Measurements from ENCODE around the gene SKI. TPM values are rescaled to one million over a fixed set of nuclear protein-coding genes. Genes with fewer than 3 reads are reported as not detected.

Gene SKI
- total RNA-seq, 1 experiment from 2014 or later, result 89.5 TPM

DNA sequence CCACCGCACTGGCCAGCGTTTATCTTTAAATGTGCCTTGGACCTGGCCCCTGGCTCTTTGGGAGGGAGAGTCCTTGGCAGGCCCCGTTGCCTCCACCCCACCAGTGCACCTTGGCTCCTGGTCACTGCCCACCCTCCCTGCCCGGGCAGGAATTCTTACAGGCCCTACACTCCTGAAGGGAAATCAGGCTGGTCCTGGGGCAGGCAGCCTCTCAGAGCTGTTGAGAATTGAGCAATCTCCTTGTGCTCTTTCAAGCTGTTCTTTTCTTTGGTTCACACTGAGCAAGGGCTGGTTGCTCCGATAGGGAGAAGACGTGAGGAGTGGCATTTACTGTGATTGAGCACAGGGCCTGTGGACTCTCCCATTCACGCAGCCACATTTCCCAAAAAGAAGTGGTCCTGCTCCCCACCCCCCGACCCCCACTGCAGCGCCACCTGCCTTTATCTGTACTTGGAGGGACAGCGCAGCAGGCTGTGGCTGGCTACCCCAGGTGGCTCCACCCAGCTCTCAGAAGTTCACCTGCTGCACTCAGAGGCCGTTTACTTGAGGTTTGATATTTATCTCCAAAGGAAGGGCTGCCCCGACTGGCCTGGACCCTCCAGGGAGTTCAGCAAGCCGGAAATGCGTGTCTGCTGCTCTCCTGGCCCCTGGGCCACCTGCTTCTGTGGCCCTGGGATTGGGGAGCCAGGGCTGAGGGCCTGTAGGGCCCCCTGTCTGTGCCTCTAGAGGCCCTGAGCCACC lies 47.8 kb downstream of the SKI start:
- H3K4me2 ChIP-seq (ENCODE audit: insufficient read depth, insufficient read length, low read length), result no peak overlapping the region
- H3K9me3 Mint-ChIP-seq, result peaks cover 3 to 4% of the 10 kb centered on the region in 2 experiments
- peaks cover 44% of the 10 kb centered on the region; the same call in 1 of the 2 replicates for H3K79me2 ChIP-seq (ENCODE audit: insufficient read depth, low read length)
- H2BK20ac ChIP-seq (ENCODE audit: low read depth, low read length, poor library complexity, severe bottlenecking), result no peak overlapping the region
- no peak overlapping the region for H4K91ac ChIP-seq (ENCODE audit: insufficient read length, low read depth, low read length)
- H3T11ph ChIP-seq (ENCODE audit: low read length), result no peak overlapping the region
- no peaks in the 10 kb centered on the region for H3K27me3 ChIP-seq (ENCODE audit: insufficient read depth, low read length)
- H3K27ac Mint-ChIP-seq, result peak overlapping the region; percentile 70 to 95 (median 93); a peak in 5 of 7 replicates
- H4K5ac ChIP-seq (ENCODE audit: insufficient read length, low read depth, low read length), result no peak overlapping the region
- peak; percentile 37 for DNase-seq
- no peak overlapping the region for H2AK5ac ChIP-seq (ENCODE audit: insufficient read length, low read length)
- H3K27ac ChIP-seq (ENCODE audit: insufficient read length, low read depth, low read length), result no peak overlapping the region
- H4K20me1 ChIP-seq (ENCODE audit: control insufficient read depth, insufficient read depth, insufficient read length), result peaks cover 3% of the 10 kb centered on the region
- no peak overlapping the region for H2BK12ac ChIP-seq (ENCODE audit: insufficient read length, low read depth, low read length)
- no peak overlapping the region for H2BK5ac ChIP-seq (ENCODE audit: insufficient read length, low read length)
- no peaks in the 10 kb centered on the region for H3K9me3 ChIP-seq (ENCODE audit: control insufficient read depth, low read depth, low read length)
- H2AFZ ChIP-seq (ENCODE audit: low read length), result no peak overlapping the region
- no peak overlapping the region for H3K4me3 Mint-ChIP-seq
- no peak overlapping the region for H3K23ac ChIP-seq (ENCODE audit: insufficient read length, low read depth, low read length)
- no peak overlapping the region for H3K4ac ChIP-seq (ENCODE audit: low read depth, low read length)
- no CpG with 5 or more reads among the region's 14 CpGs for WGBS (ENCODE audit: extremely low coverage, insufficient read length, low lambda C conversion rate)
- no peak overlapping the region for H3K14ac ChIP-seq (ENCODE audit: insufficient read depth, low read length)
- no peak overlapping the region for H3K56ac ChIP-seq (ENCODE audit: insufficient read length, low read depth, low read length)
- H3K18ac ChIP-seq (ENCODE audit: insufficient read length, low read depth, low read length), result no peak overlapping the region
- H3K36me3 Mint-ChIP-seq (ENCODE audit: insufficient read depth in 1 of 3, low read depth in 3 of 3), result peaks cover 15 to 24% (median 16%) of the 10 kb centered on the region in 3 experiments; a peak in 6 of 7 replicates
- H3K79me1 ChIP-seq (ENCODE audit: insufficient read depth, low read depth, low read length, poor library complexity, severe bottlenecking), result no peaks in the 10 kb centered on the region
- H4K8ac ChIP-seq (replicated peaks; ENCODE audit: insufficient read length, low read depth, low read length), result no peak overlapping the region
- no peak overlapping the region for H2BK15ac ChIP-seq (ENCODE audit: low read depth, low read length)
- no peaks in the 10 kb centered on the region for H3K27me3 Mint-ChIP-seq (ENCODE audit: low read depth)
- no peak overlapping the region for H2BK120ac ChIP-seq (ENCODE audit: low read depth, low read length, poor library complexity, severe bottlenecking)
- H3K9ac ChIP-seq (ENCODE audit: extremely low read depth, insufficient read length, low read length), result no peak overlapping the region
- H3K4me1 ChIP-seq (ENCODE audit: insufficient read depth, low read length), result peaks cover 2% of the 10 kb centered on the region; the same call in 1 of the 2 replicates
- TF ChIP-seq, protein P1, sequence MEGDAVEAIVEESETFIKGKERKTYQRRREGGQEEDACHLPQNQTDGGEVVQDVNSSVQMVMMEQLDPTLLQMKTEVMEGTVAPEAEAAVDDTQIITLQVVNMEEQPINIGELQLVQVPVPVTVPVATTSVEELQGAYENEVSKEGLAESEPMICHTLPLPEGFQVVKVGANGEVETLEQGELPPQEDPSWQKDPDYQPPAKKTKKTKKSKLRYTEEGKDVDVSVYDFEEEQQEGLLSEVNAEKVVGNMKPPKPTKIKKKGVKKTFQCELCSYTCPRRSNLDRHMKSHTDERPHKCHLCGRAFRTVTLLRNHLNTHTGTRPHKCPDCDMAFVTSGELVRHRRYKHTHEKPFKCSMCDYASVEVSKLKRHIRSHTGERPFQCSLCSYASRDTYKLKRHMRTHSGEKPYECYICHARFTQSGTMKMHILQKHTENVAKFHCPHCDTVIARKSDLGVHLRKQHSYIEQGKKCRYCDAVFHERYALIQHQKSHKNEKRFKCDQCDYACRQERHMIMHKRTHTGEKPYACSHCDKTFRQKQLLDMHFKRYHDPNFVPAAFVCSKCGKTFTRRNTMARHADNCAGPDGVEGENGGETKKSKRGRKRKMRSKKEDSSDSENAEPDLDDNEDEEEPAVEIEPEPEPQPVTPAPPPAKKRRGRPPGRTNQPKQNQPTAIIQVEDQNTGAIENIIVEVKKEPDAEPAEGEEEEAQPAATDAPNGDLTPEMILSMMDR (conservative IDR thresholded peaks at IDR 0.05), result no peak
- H3K4me1 Mint-ChIP-seq, result peaks cover 57 to 70% of the 10 kb centered on the region in 2 experiments
- H3K23me2 ChIP-seq (ENCODE audit: insufficient read length, low read depth, low read length, poor library complexity, severe bottlenecking), result no peaks in the 10 kb centered on the region
